AG10803 (cell line): ENCODE data around the gene AVL9.
"Not testable (repeated sequence)": the region's sequence is repeated elsewhere in the genome, so short reads cannot be mapped to it uniquely, and the experiment has no call there.

ENCODE experiments used
- DNase-seq: peaks from one replicate; pipeline ENCODE4 v3.0.0; 2010; ENCODE audit warnings: low read depth
- H3K4me3 ChIP-seq: 2 replicates; pipeline ENCODE4 v1.5.1; 2011; ENCODE audit warnings: mild to moderate bottlenecking, low read length, control low read depth
- CTCF ChIP-seq: conservative IDR thresholded peaks from 2 replicates; pipeline ENCODE4 v1.5.1; 2011; ENCODE audit warnings: mild to moderate bottlenecking, low read length, control low read depth, inconsistent platforms

The AVL9 gene

GRCh38 chr7:32588657-32589056, 93.4 kb downstream of the AVL9 start:
- DNase-seq: peak; percentile 90
- TF ChIP-seq CTCF: peak; percentile 44
- no peak overlapping the region for H3K4me3 ChIP-seq

GRCh38 chr7:32591938-32592337, 96.6 kb downstream of the AVL9 start:
- H3K4me3 ChIP-seq: no peak overlapping the region
- no peak for TF ChIP-seq CTCF
- no peak for DNase-seq

- H3K4me3 ChIP-seq: no peak overlapping the region
- no peak for TF ChIP-seq CTCF
- no peak for DNase-seq
Measured at GRCh38 chr7:32592701-32593100, 97.4 kb downstream of the AVL9 start.

GRCh38 chr7:32594965-32595490, 99.7 kb downstream of the AVL9 start:
- DNase-seq: no peak
- TF ChIP-seq CTCF: no peak
- no peak overlapping the region for H3K4me3 ChIP-seq

GRCh38 chr7:32601196-32601595, 105.9 kb downstream of the AVL9 start:
- not testable (repeated sequence) for H3K4me3 ChIP-seq, DNase-seq

- TF ChIP-seq CTCF: no peak
- no peak for DNase-seq
- H3K4me3 ChIP-seq: no peak overlapping the region
Measured at GRCh38 chr7:32602470-32602869, 107.2 kb downstream of the AVL9 start.

GRCh38 chr7:32603492-32603891, 108.2 kb downstream of the AVL9 start:
- H3K4me3 ChIP-seq, DNase-seq: not testable (repeated sequence)

GRCh38 chr7:32604047-32604446, 108.8 kb downstream of the AVL9 start:
- H3K4me3 ChIP-seq, DNase-seq: not testable (repeated sequence)

- DNase-seq: no peak
- no peak for TF ChIP-seq CTCF
- H3K4me3 ChIP-seq: no peak overlapping the region
Measured at GRCh38 chr7:32605032-32605431, 109.7 kb downstream of the AVL9 start.
